Loucy (cell line): ENCODE results near the gene CLK4.

Experiments used
- H2AFZ ChIP-seq: fragments of 200-600 bp; sonication (generic); 2 replicates; pipeline ENCODE4 v1.6.0; 2016; ENCODE audit warnings: antibody characterized with exemption, mild to moderate bottlenecking, low read length, moderate library complexity
- H3F3A ChIP-seq: fragments of 200-600 bp; 2 replicates; pipeline ENCODE4 v1.6.0; 2016; ENCODE audit warnings: antibody characterized with exemption, low read depth, mild to moderate bottlenecking
- H3K27me3 ChIP-seq: fragments of 200-600 bp; sonication (generic); 2 replicates; pipeline ENCODE4 v1.6.1; 2014; ENCODE audit warnings: low read length, mild to moderate bottlenecking; ENCODE audit not compliant: insufficient read depth, poor library complexity, severe bottlenecking
- H3K36me3 ChIP-seq: fragments of 200-600 bp; sonication (generic); 2 replicates; pipeline ENCODE4 v1.6.1; 2016; ENCODE audit warnings: low read length; ENCODE audit not compliant: insufficient read depth
- H3K4me1 ChIP-seq: fragments of 200-600 bp; sonication (generic); 2 replicates; pipeline ENCODE4 v1.5.1; 2014; ENCODE audit warnings: low read length, mild to moderate bottlenecking; ENCODE audit not compliant: insufficient read depth, poor library complexity, severe bottlenecking
- H3K4me2 ChIP-seq: fragments of 200-600 bp; sonication (generic); 2 replicates; pipeline ENCODE4 v1.6.0; 2014; ENCODE audit warnings: antibody characterized with exemption, low read length, low read depth, mild to moderate bottlenecking; ENCODE audit not compliant: poor library complexity, severe bottlenecking
- H3K4me3 ChIP-seq: fragments of 200-600 bp; sonication (generic); 2 replicates; pipeline ENCODE4 v1.5.1; 2014; ENCODE audit warnings: low read length, mild to moderate bottlenecking, mixed read lengths; ENCODE audit not compliant: poor library complexity, severe bottlenecking
- H3K79me2 ChIP-seq: fragments of 200-600 bp; sonication (generic); 2 replicates; pipeline ENCODE4 v1.6.1; 2014; ENCODE audit warnings: low read length; ENCODE audit not compliant: insufficient read depth
- H3K9ac ChIP-seq: fragments of 200-600 bp; sonication (generic); 2 replicates; pipeline ENCODE4 v1.6.0; 2014; ENCODE audit warnings: mild to moderate bottlenecking, low read depth, low read length, moderate library complexity; ENCODE audit not compliant: poor library complexity, severe bottlenecking
- H3K9me2 ChIP-seq: fragments of 200-600 bp; sonication (generic); replicated peaks from 2 replicates; pipeline ENCODE4 v1.6.1; 2016; ENCODE audit warnings: low read depth, low read length, mixed read lengths
- H3K9me3 ChIP-seq: fragments of 200-600 bp; sonication (generic); 2 replicates; pipeline ENCODE4 v1.6.1; 2014; ENCODE audit warnings: mild to moderate bottlenecking, antibody characterized with exemption, low read length, low read depth; ENCODE audit not compliant: insufficient read depth
- H4K20me1 ChIP-seq: fragments of 200-600 bp; sonication (generic); 2 replicates; pipeline ENCODE4 v1.6.0; 2014; ENCODE audit warnings: antibody characterized with exemption, low read length, mild to moderate bottlenecking; ENCODE audit not compliant: insufficient read depth, poor library complexity, severe bottlenecking
- CTCF ChIP-seq: fragments of 200-600 bp; sonication (generic); conservative IDR thresholded peaks from 2 replicates; pipeline ENCODE4 v1.5.1; 2014; ENCODE audit warnings: mild to moderate bottlenecking, antibody characterized with exemption, low read length
- EZH2phosphoT487 ChIP-seq: fragments of 200-600 bp; IDR thresholded peaks from 2 replicates; pipeline ENCODE4 v1.6.1; 2018; ENCODE audit warnings: antibody characterized with exemption, mild to moderate bottlenecking, moderate library complexity, borderline replicate concordance

Gene CLK4

DNA sequence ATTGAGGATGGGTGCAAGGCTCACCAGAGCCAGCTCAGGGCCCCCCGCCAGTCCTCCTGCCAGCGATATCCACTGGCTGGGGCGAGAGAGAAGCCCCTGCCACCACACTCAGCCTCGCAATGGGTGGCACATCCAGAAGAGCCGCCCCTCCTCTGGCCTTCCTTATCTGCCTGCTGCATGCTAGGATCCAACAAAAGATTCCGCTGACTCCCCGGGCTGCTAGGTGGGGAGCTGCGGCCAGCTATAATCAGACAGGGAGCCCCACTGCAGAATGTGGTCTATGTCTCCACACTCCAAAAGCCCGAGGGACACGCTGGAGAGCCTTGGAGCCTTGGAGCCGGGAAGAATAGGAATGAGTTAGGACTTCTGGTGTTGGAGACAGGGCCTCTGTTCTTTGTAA lies 69.4 kb downstream of the CLK4 start:
- H4K20me1 ChIP-seq: no peaks in the 10 kb centered on the region
- no peak overlapping the region for H3K4me2 ChIP-seq
- no peaks in the 10 kb centered on the region for H3F3A ChIP-seq
- no peak for TF ChIP-seq EZH2phosphoT487
- no peak for TF ChIP-seq CTCF
- H3K9me2 ChIP-seq: no peaks in the 10 kb centered on the region
- no peaks in the 10 kb centered on the region for H3K27me3 ChIP-seq
- no peak overlapping the region for H2AFZ ChIP-seq
- H3K4me3 ChIP-seq: no peak overlapping the region
- H3K9me3 ChIP-seq: no peaks in the 10 kb centered on the region
- no peaks in the 10 kb centered on the region for H3K79me2 ChIP-seq
- no peaks in the 10 kb centered on the region for H3K36me3 ChIP-seq
- H3K4me1 ChIP-seq: no peaks in the 10 kb centered on the region
- H3K9ac ChIP-seq: no peak overlapping the region

- no peaks in the 10 kb centered on the region for H3K4me1 ChIP-seq
- H3K79me2 ChIP-seq: no peaks in the 10 kb centered on the region
- no peak for TF ChIP-seq CTCF
- TF ChIP-seq EZH2phosphoT487: no peak
- H2AFZ ChIP-seq: no peak overlapping the region
- no peak overlapping the region for H3K4me2 ChIP-seq
- no peaks in the 10 kb centered on the region for H3K27me3 ChIP-seq
- no peaks in the 10 kb centered on the region for H3K9me3 ChIP-seq
- H3K9ac ChIP-seq: no peak overlapping the region
- H3K4me3 ChIP-seq: no peak overlapping the region
- H3K36me3 ChIP-seq: no peaks in the 10 kb centered on the region
- H4K20me1 ChIP-seq: no peaks in the 10 kb centered on the region
- H3K9me2 ChIP-seq: no peaks in the 10 kb centered on the region
- H3F3A ChIP-seq: no peaks in the 10 kb centered on the region
Observed at GRCh38 chr5:178555771-178556211, 71.1 kb downstream of the CLK4 start.

GRCh38 chr5:178555005-178555404 lies 71.8 kb downstream of the CLK4 start:
- no peak overlapping the region for H3K9ac ChIP-seq
- H3K9me3 ChIP-seq: no peaks in the 10 kb centered on the region
- no peak overlapping the region for H2AFZ ChIP-seq
- TF ChIP-seq CTCF (no peak), EZH2phosphoT487 (no peak)
- no peak overlapping the region for H3K4me2 ChIP-seq
- no peak overlapping the region for H3K4me3 ChIP-seq
- H3K9me2 ChIP-seq: no peaks in the 10 kb centered on the region
- H3K27me3 ChIP-seq: no peaks in the 10 kb centered on the region
- H4K20me1 ChIP-seq: no peaks in the 10 kb centered on the region
- no peaks in the 10 kb centered on the region for H3F3A ChIP-seq
- no peaks in the 10 kb centered on the region for H3K4me1 ChIP-seq
- no peaks in the 10 kb centered on the region for H3K36me3 ChIP-seq
- H3K79me2 ChIP-seq: no peaks in the 10 kb centered on the region
